IPS-18a (cell line): Measurements from ENCODE around the gene AIFM3.
"Not testable (repeated sequence)": the region's sequence is repeated elsewhere in the genome, so short reads cannot be mapped to it uniquely, and the experiment has no call there.

Experiments used
- H3K27ac ChIP-seq: one replicate; pipeline ENCODE4 v1.5.1; 2013; ENCODE audit warnings: low read length
- H3K27me3 ChIP-seq: one replicate; pipeline ENCODE4 v1.6.1; 2013; ENCODE audit warnings: mild to moderate bottlenecking, low read length; ENCODE audit not compliant: control insufficient read depth, insufficient read depth
- H3K36me3 ChIP-seq: one replicate; pipeline ENCODE4 v1.6.1; 2013; ENCODE audit warnings: low read depth, low read length; ENCODE audit not compliant: control insufficient read depth
- H3K4me1 ChIP-seq: one replicate; pipeline ENCODE4 v1.6.1; 2013; ENCODE audit warnings: low read depth, low read length; ENCODE audit not compliant: control insufficient read depth
- H3K4me3 ChIP-seq: one replicate; pipeline ENCODE4 v1.5.1; 2013; ENCODE audit warnings: low read length
- H3K9ac ChIP-seq: one replicate; pipeline ENCODE4 v1.6.1; 2013; ENCODE audit warnings: mild to moderate bottlenecking, low read length, moderate library complexity
- H3K9me3 ChIP-seq: one replicate; pipeline ENCODE4 v1.6.1; 2013; ENCODE audit warnings: low read depth, low read length; ENCODE audit not compliant: control insufficient read depth

The AIFM3 gene, protein sequence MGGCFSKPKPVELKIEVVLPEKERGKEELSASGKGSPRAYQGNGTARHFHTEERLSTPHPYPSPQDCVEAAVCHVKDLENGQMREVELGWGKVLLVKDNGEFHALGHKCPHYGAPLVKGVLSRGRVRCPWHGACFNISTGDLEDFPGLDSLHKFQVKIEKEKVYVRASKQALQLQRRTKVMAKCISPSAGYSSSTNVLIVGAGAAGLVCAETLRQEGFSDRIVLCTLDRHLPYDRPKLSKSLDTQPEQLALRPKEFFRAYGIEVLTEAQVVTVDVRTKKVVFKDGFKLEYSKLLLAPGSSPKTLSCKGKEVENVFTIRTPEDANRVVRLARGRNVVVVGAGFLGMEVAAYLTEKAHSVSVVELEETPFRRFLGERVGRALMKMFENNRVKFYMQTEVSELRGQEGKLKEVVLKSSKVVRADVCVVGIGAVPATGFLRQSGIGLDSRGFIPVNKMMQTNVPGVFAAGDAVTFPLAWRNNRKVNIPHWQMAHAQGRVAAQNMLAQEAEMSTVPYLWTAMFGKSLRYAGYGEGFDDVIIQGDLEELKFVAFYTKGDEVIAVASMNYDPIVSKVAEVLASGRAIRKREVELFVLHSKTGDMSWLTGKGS

DNA sequence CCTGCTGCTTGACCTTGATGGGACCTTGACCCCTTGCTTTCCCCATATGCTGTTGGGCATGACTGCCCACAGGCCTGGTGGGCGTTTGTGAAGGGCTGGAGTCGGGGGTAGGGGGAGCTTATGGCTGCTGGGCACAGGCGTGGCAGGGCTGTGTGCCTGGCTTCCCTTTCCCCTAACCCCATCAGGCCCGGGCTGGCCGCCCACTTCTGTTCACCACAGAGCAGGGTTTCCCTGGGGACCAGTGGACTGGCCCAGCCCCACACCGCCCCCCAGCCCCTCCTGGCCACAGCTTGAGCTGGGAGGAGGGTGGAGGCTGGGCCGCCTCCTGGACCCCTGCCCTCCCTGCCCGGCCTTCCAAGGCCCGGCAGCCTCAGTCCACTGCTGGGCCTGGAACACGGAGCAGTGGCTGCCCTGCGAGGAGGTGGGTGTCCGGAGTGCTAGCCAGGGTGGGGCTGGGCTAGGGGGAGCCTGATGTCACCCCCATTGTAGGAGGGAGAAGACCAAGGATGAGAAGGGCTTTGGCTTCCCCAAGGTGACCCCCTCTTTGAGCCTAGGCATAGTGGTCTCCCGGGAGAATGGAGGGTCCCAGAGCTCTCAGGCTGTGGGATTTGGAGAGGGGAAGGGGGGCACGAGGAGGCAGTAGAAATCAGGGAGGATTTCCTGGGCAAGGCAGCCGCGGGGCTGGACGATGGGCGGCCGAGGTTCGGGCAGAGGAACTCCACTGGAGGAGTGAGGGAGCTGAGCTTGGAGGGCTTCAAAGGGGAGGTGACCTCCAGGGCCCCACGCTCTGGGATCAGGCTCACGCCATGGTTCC is at the start of gene AIFM3:
AIFM3 (plus strand) TSS at position 373 of the 814 bp plus-strand sequence. CDS start 690 bp downstream, outside the sequence.
- Histone ChIP-seq H3K9me3 (no peaks in the 10 kb centered on the region), H3K4me1 (peaks cover 25% of the 10 kb centered on the region), H3K27me3 (peaks cover 72% of the 10 kb centered on the region), H3K9ac (no peak within 1 kb of the TSS), H3K27ac (no peak within 1 kb of the TSS), H3K36me3 (no peaks in the 10 kb centered on the region), H3K4me3 (no peak within 1 kb of the TSS)

DNA sequence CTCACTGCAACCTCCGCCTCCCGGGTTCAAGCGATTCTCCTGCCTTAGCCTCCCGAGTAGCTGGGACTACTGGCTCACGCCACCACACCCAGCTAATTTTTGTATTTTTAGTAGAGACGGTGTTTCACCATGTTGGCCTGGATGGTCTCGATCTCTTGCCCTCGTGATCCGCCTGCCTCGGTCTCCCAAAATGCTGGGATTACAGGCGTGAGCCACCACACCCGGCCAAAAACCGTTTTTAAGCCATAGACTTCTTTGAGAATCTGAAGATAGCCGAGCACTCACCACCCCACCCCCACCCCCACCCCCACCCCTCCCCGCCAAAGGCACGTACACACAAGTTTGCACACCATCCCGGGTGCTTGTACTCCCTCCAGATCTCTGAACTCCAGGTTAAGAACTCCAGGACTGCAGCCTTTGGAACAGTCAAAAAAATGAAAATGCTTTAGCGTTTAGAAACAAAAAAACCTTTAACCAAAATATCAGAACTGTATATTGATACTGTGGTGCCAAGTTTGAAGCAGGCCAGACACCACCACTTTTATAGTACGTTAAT is 48.3 kb upstream of the AIFM3 start:
- Histone ChIP-seq H3K36me3 (no peaks in the 10 kb centered on the region), H3K27ac (no peak overlapping the region), H3K27me3 (no peaks in the 10 kb centered on the region), H3K9me3 (no peaks in the 10 kb centered on the region), H3K4me1 (peaks cover 9% of the 10 kb centered on the region), H3K4me3 (peak overlapping the region; percentile 75), H3K9ac (peak overlapping the region; percentile 94)

GRCh38 chr22:20919718-20920117 is 47.3 kb upstream of the AIFM3 start:
- H3K27ac ChIP-seq, result no peak overlapping the region
- peak overlapping the region; percentile 75 for H3K4me3 ChIP-seq
- H3K9ac ChIP-seq, result peak overlapping the region; percentile 57
- H3K4me1 ChIP-seq, result peaks cover 9% of the 10 kb centered on the region
- no peaks in the 10 kb centered on the region for H3K9me3 ChIP-seq
- no peaks in the 10 kb centered on the region for H3K36me3 ChIP-seq
- no peaks in the 10 kb centered on the region for H3K27me3 ChIP-seq

DNA sequence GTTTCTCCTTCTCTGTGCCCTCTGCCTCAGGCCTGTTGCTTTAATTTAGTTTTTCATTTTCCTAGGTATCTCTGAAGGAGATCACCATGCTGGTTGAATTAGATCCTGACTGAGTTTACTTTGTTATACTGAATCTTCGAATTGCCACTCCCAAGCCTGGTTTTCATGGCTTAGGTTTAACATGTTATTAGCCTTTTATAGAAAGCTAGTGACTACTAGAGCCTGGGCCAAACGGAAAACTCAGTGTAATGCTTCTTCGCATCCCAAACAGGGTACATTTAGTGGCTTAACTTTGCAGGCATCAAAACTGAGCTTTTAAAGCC is 46.2 kb upstream of the AIFM3 start:
- H3K4me1 ChIP-seq, result peaks cover 17% of the 10 kb centered on the region
- H3K9me3 ChIP-seq, result no peaks in the 10 kb centered on the region
- no peak overlapping the region for H3K9ac ChIP-seq
- no peaks in the 10 kb centered on the region for H3K27me3 ChIP-seq
- peak overlapping the region; percentile 75 for H3K4me3 ChIP-seq
- H3K36me3 ChIP-seq, result peaks cover 5% of the 10 kb centered on the region
- no peak overlapping the region for H3K27ac ChIP-seq

GRCh38 chr22:20922141-20922751 is 44.8 kb upstream of the AIFM3 start:
- Histone ChIP-seq H3K27ac (no peak overlapping the region), H3K36me3 (peaks cover 5% of the 10 kb centered on the region), H3K27me3 (no peaks in the 10 kb centered on the region), H3K9ac (no peak overlapping the region), H3K4me3 (no peak overlapping the region), H3K9me3 (no peaks in the 10 kb centered on the region), H3K4me1 (peaks cover 17% of the 10 kb centered on the region)

DNA sequence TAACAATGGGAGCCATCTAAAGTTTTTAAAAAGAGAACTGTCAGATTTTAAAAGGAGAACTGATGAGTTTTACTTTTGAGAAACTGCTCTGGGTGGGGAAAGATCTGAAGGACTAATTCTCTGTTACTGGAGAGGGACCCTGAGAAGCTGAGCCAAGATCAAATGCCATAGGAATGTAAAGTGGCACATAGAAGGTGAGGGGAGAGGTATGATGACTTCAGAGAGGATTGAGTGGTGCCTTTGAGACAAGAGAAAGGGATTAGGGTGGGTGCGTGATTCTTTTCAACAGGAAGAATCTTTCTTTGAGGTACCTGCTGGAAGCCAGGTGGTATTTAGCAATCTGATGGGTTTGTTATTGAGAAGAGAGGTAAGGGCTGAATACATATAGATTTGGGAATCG is 40.8 kb upstream of the AIFM3 start:
- H3K27me3 ChIP-seq, result no peaks in the 10 kb centered on the region
- H3K4me1 ChIP-seq, result peaks cover 12% of the 10 kb centered on the region
- H3K27ac ChIP-seq, result no peak overlapping the region
- no peaks in the 10 kb centered on the region for H3K9me3 ChIP-seq
- H3K9ac ChIP-seq, result no peak overlapping the region
- no peak overlapping the region for H3K4me3 ChIP-seq
- peaks cover 5% of the 10 kb centered on the region for H3K36me3 ChIP-seq

DNA sequence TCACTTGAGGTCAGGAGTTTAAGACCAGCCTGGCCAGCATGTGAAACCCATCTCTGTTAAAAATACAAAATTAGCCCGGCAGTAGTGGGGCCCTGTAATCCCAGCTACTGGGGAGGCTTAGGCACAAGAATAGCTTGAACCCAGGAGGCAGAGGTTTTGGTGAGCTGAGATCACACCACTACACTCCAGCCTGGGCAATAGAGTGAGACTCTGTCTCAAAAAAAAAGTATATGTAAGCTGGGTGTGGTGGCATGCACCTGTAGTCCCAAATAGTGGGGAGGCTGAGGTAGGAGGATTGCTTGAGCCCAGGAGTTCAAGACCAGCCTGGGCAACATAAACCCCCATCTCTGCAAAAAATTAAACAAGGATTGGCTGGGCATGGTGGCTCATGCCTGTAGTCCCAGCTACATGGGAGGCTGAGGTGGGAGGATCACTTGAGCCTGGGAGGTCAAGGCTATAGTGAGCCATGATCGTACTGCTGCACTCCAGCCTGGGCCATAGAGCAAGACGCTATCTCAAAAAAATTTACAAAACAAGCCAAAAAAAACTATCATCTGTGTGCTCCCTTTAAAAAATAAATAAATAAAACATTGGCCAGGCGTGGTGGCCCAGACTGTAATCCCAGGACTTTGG is 39.0 kb upstream of the AIFM3 start:
- no peaks in the 10 kb centered on the region for H3K9me3 ChIP-seq
- H3K36me3 ChIP-seq, result peaks cover 5% of the 10 kb centered on the region
- H3K4me3 ChIP-seq, result no peak overlapping the region
- H3K27ac ChIP-seq, result no peak overlapping the region
- no peaks in the 10 kb centered on the region for H3K27me3 ChIP-seq
- H3K4me1 ChIP-seq, result peaks cover 12% of the 10 kb centered on the region
- H3K9ac ChIP-seq, result no peak overlapping the region

GRCh38 chr22:20928573-20928967 is 38.5 kb upstream of the AIFM3 start:
- no peaks in the 10 kb centered on the region for H3K9me3 ChIP-seq
- H3K36me3 ChIP-seq, result peaks cover 6% of the 10 kb centered on the region
- no peak overlapping the region for H3K27ac ChIP-seq
- H3K4me3 ChIP-seq, result no peak overlapping the region
- peaks cover 12% of the 10 kb centered on the region for H3K4me1 ChIP-seq
- no peak overlapping the region for H3K9ac ChIP-seq
- no peaks in the 10 kb centered on the region for H3K27me3 ChIP-seq

GRCh38 chr22:20930004-20930403 is 37.1 kb upstream of the AIFM3 start:
- Histone ChIP-seq H3K9me3 (no peaks in the 10 kb centered on the region), H3K36me3 (peaks cover 16% of the 10 kb centered on the region), H3K9ac (no peak overlapping the region), H3K4me3 (no peak overlapping the region), H3K27me3 (no peaks in the 10 kb centered on the region), H3K4me1 (peaks cover 12% of the 10 kb centered on the region), H3K27ac (no peak overlapping the region)

- not testable (repeated sequence) for H3K4me1 ChIP-seq, H3K4me3 ChIP-seq
These were observed 36.6 kb upstream of the AIFM3 start for GRCh38 chr22:20930435-20930834.

More at GRCh38 chr22:20930435-20930834, 36.6 kb upstream of the AIFM3 start:
- not testable (repeated sequence) for H3K27ac ChIP-seq, H3K9ac ChIP-seq, H3K9me3 ChIP-seq, H3K27me3 ChIP-seq
- peaks cover 15% of the 10 kb centered on the region for H3K36me3 ChIP-seq
